ENCODE measurements around the gene MVB12A.
A peak's percentile ranks its signal among the peaks of the same experiment; 100 is the strongest.

Gene MVB12A

GRCh38 chr19:17419621-17420474 lies at the start of gene MVB12A:
Gene MVB12A, plus strand, starts transcription at chr19:17420047. Its CDS starts 89 bp downstream, at chr19:17420136.
- peak; percentile 95 for DNase-seq

- DNase-seq: no peak
These were observed 42.8 kb upstream of the MVB12A start, which contains the start of gene PLVAP for GRCh38 chr19:17376935-17377600. Gene PLVAP, minus strand, starts transcription at chr19:17377342. Its CDS starts 54 bp downstream, at chr19:17377288.

GRCh38 chr19:17378271-17378670 lies 41.6 kb upstream of the MVB12A start:
- no peak for DNase-seq

GRCh38 chr19:17379221-17379631 lies 40.6 kb upstream of the MVB12A start:
- DNase-seq: no peak

GRCh38 chr19:17380426-17381138 lies 39.3 kb upstream of the MVB12A start:
- no peak for DNase-seq

DNA sequence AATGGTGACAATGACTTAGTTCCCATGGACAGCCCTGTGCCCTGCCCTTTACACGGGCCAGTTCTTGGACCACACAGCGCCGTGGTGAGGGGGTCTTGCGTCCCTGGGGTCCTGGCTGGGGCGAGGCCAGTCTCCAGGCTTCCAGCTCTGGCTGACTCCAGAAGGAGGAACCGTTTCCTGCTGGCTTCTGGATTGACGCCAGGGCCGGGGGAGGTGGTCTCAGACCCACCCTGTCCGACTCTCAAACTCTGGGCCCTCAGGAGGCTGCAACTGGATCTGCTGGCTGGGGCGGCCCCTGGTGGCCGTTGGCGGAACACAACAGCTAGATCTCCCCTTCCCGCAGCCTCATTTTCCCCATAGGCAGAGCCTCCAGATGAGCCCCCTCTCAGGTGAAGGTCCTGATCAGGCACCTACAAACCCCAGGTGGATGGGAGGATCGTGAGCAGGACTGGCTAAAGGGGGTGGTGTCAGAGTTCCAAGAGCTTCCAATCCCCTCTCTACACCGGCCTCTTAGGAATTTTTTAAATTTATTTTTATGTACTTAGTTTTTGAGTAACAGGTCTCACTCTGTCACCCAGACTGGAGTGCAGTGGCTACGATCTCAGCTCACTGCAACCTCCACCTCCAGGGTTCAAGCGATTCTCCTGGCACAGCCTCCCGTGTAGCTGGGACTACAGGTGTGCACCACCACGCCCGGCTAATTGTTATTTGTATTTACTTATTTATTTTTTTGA lies 33.8 kb upstream of the MVB12A start:
- DNase-seq: peak; percentile 84

DNA sequence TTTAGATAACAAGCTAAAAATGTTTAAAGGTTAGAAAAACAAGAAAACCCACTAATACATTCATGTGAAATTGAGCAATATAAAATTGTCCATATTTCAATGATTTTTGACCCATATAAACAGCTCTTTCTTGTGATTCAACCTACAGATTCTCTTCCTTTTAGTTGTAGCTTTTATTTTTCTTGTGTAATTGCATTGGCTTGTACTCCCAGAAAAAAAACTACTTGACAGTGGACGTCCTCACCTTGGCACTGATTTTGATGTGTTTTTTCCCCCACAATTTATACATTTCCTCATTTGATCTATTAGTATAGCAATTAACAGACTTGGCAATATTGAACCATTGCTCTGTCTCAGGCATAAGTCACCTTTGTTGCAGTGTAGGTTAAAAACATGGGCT lies 30.6 kb upstream of the MVB12A start:
- DNase-seq: no peak

GRCh38 chr19:17389957-17390664 lies 29.7 kb upstream of the MVB12A start:
- DNase-seq: no peak

- peak; percentile 95 for DNase-seq
These were observed 29.0 kb upstream of the MVB12A start for GRCh38 chr19:17390665-17391370.

DNA sequence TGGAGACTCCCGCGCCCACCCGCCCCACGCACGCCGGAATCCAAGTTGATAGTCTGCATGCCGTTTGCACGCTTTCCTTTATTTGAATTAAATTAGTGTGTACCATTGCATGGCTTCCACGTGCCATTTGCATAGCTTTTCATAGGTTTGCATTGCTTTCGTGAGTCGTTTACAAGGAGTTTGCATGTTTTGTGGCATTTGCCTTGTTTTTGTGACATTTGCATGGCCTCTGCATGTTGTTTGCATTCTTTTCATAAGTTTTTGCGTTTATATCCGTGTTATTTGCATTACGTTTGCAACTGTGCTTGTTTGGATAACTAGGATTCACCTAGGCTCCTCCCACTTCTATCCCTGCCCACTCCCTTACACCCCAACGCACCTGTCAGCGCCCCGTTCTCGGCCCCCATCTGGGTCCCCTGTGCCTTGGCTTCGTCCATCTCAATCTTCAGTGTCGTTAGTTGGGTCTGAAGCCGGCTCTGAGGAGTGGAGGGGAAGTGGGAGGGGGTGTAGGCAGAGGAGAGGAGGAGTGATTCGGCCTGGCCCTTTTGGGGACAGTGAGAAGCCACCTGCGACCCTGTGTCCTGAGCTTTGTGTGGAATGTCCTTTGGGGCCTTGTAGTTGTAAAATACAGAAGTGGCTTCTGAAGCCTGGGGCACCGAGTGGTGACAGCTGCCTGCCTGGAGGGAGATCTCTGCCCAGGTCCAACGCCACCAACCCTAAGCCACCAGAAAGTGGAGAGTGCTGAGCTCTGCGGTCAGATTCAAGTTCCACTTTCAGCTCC lies 28.3 kb upstream of the MVB12A start:
- DNase-seq: peak; percentile 66

GRCh38 chr19:17393002-17393401 lies 26.8 kb upstream of the MVB12A start:
- DNase-seq: no peak

DNA sequence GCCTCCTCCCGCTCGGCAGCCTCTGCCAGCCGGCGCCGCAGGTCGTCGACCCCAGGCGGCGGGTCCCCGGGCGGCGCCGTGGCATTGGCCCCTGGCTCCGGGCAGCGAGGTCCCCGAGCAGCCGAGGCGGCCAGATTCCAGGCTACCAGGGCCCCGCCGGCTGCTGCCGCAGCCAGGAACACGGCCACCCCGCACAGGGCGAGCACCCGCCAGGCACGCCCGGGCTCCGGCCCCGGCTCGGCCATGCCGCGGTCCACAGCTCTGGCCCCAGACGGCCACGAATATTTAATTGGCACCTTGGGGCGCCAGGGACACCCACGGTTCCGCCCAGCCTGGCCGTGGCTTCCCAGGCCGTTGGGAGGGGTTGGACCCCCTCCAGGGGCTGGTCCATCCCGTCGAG lies 25.9 kb upstream of the MVB12A start, which contains the start of gene CCDC194:
Gene CCDC194, minus strand, starts transcription at position 283 of the 400 bp plus-strand sequence. Its CDS starts 38 bp downstream, at position 245.
- DNase-seq: no peak

GRCh38 chr19:17394891-17395415 lies 24.9 kb upstream of the MVB12A start:
- DNase-seq: peak; percentile 83

DNA sequence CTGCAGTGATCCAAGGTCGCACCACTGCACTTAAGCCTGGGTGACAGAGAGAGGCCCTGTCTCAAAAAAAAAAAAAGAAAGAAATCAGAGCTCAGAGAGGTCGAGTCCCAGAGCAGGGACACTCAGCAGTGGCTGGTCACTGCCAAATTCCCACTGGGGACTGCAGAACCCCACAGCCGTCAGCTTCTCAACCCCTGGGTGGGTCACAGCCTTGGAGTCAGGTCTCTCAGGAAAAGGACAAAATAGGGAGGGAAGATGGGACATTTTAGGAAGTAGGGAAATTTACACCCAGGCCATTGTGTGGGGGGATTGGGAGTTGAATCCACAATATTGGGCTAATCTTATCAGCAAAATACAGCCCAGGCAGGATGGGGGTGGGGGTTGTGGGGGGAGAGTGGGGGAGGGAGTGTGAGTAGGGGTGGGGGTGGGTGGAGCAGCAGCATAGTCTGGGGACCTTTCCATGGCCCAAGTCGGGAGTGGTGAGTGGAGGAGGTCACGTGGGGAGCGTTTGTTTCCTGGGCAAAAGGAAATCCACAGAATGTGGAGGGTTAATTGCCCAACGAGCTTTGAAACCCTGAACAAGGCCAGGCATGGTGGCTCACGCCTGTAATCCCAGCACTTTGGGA lies 20.8 kb upstream of the MVB12A start:
- no peak for DNase-seq

DNA sequence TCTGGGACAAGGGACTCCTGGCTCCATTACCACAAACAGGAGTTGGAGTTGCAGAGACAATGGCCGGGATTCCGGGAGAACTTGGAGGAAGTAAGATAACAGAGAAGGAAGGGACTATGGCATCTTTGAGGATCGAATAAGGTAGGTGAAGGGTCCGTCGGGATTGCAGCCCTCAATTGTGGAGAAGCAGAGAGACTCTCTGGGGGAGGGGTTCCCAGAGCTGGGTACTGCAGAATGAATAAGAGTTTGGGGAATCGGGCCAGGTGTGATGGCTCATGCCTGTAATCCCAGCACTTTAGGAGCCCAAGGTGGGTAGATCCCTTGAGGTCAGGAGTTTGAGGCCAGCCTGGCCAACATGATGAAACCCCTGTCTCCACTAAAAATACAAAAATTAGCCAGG lies 18.2 kb upstream of the MVB12A start:
- DNase-seq: no peak

GRCh38 chr19:17402982-17403855 lies 16.6 kb upstream of the MVB12A start:
- DNase-seq: peak; percentile 78

DNA sequence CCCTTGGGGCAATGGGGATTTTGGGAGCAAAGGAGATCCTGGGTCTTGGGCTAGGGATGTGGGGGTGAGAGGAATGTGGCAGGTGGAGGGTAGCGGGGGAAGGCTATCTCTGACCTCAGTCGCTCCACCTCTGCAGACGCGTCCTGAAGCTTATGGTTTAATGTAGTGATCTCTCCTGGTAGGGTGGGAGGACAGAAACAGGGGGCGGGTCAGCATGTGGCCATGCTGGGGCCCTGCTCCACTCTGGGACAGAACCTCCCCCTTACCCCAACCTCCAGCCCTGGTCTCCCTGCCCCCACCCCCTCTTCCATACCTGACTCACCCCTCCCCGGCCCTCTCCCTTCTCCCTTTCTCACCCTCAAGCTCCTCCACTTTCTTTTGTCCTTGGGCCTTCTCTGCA lies 15.8 kb upstream of the MVB12A start:
- no peak for DNase-seq

DNA sequence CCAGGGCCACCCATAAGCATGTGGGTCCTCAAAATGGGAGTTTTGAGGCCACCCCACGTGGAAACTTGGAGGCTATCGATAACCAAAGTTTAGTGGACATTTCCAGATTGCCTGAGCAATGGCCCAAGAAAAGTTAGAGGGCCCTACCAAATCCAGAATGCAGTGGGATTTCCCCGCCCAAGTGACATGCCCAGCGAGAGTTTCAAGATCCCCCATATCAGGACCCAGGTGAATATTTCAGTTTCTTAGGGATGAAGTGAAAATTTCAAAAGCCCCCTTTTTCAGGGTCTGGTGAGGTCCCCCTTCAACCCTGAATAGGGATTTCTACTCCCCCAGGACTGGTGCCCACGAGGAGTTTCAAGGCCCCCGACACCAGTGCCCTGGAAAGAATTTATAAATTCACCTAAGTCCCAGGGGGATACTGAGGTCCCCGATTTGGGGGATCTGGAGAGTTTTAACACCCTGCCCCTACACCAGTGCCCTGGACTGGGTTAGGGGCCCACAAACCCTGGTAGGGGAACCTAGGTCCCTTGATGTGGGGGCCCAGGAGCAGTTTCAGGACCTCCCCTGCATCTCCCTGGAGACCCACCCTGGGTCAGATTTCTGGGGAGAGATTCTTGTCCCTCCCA lies 15.1 kb upstream of the MVB12A start:
- DNase-seq: no peak
